Kidney tubule cell (primary cell): ENCODE measurements around the gene ASXL1.
A peak's percentile ranks its signal among the peaks of the same experiment; 100 is the strongest.
"Not testable (repeated sequence)": the region's sequence is repeated elsewhere in the genome, so short reads cannot be mapped to it uniquely, and the experiment has no call there.

ENCODE experiments used
- DNase-seq: peaks from one replicate; pipeline ENCODE4 v3.0.0-alpha.2; 2018; ENCODE audit warnings: low spot score

ASXL1 gene

GRCh38 chr20:32363492-32363891 lies 5.4 kb downstream of the ASXL1 start:
- DNase-seq, result no peak

GRCh38 chr20:32364554-32365208 lies 6.5 kb downstream of the ASXL1 start:
- DNase-seq, result no peak

GRCh38 chr20:32365564-32365963 lies 7.4 kb downstream of the ASXL1 start:
- no peak for DNase-seq

- DNase-seq, result no peak
These were observed 8.2 kb downstream of the ASXL1 start for GRCh38 chr20:32366380-32366779.

- DNase-seq, result no peak
These were observed 10.2 kb downstream of the ASXL1 start for GRCh38 chr20:32368323-32368722.

- DNase-seq, result peak; percentile 70
These were observed 10.8 kb downstream of the ASXL1 start for GRCh38 chr20:32368925-32369324.

- no peak for DNase-seq
These were observed 12.8 kb downstream of the ASXL1 start for GRCh38 chr20:32370897-32371296.

- DNase-seq, result no peak
These were observed 20.3 kb downstream of the ASXL1 start for GRCh38 chr20:32378461-32378860.

- DNase-seq, result not testable (repeated sequence)
These were observed 21.9 kb downstream of the ASXL1 start for GRCh38 chr20:32380037-32380436.

GRCh38 chr20:32380745-32381144 lies 22.6 kb downstream of the ASXL1 start:
- no peak for DNase-seq

- DNase-seq, result no peak
These were observed 24.2 kb downstream of the ASXL1 start for GRCh38 chr20:32382102-32382950.

- DNase-seq, result not testable (repeated sequence)
These were observed 25.3 kb downstream of the ASXL1 start for GRCh38 chr20:32383441-32383840.

- DNase-seq, result no peak
These were observed 27.4 kb downstream of the ASXL1 start for GRCh38 chr20:32385541-32385940.

- DNase-seq, result no peak
These were observed 28.0 kb downstream of the ASXL1 start for GRCh38 chr20:32386091-32386490.

- DNase-seq, result no peak
These were observed 29.1 kb downstream of the ASXL1 start for GRCh38 chr20:32387252-32387651.

- peak; percentile 20 for DNase-seq
These were observed 32.9 kb downstream of the ASXL1 start for GRCh38 chr20:32391003-32391402.

- no peak for DNase-seq
These were observed 36.9 kb downstream of the ASXL1 start for GRCh38 chr20:32395066-32395465.

GRCh38 chr20:32396646-32397160 lies 38.6 kb downstream of the ASXL1 start:
- DNase-seq, result no peak

GRCh38 chr20:32397567-32398084 lies 39.5 kb downstream of the ASXL1 start:
- no peak for DNase-seq

- no peak for DNase-seq
These were observed 42.3 kb downstream of the ASXL1 start for GRCh38 chr20:32400476-32400875.

GRCh38 chr20:32404017-32404416 lies 45.9 kb downstream of the ASXL1 start:
- no peak for DNase-seq

GRCh38 chr20:32406701-32407100 lies 48.6 kb downstream of the ASXL1 start:
- DNase-seq, result no peak

- not testable (repeated sequence) for DNase-seq
These were observed 49.1 kb downstream of the ASXL1 start for GRCh38 chr20:32407131-32407750.
